Muscle of back (tissue), 13 donors: ENCODE data around the gene PROCA1. TPM values are rescaled to one million over a fixed set of nuclear protein-coding genes. Genes with fewer than 3 reads are reported as not detected.

ENCODE experiments used
- DNase-seq, 3 donors: peaks; one replicate each; pipeline versions ENCODE4 v3.0.0 to v3.0.0-alpha.2; 2013
- long read RNA-seq, 9 donors: transcript quantifications; one replicate each; lab custom pipeline, GENCODE V29; 2026
- polyA plus RNA-seq, 10 donors: library from polyadenylated mRNA; unstranded; fragments of 120-200 nt; gene quantifications; one replicate each; pipeline ENCODE4 v1.2.1, GENCODE V29; 2013; ENCODE audit not compliant: insufficient read length in 10 of 10

PROCA1 gene, protein sequence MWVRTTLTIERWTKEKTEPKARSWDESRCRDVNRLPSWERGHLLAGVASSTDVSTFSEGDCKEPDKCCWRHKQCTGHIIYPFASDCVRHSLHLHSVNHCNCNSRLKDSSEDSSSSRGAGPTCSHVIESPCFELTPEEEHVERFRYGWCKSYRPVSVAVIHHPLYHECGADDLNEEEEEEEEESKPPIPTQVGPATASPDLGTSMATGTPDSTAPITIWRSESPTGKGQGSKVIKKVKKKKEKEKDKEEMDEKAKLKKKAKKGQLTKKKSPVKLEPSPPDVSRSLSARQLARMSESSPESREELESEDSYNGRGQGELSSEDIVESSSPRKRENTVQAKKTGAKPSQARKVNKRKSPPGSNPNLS
- 1 to 10 TPM; 1.7 to 5.3 (median 2.6) TPM for polyA plus RNA-seq
- long read RNA-seq, donor 1, partial matches to known transcripts: 0 of 1 reads
- long read RNA-seq, donor 1, other reads (novel, unspliced or antisense): 0 of 1 reads
- long read RNA-seq, donor 2: 0 reads
- long read RNA-seq, donor 3: 0 reads
- long read RNA-seq, donor 4, partial matches to known transcripts: 3,807 of 4,020 reads
- long read RNA-seq, donor 4, other reads (novel, unspliced or antisense): 213 of 4,020 reads
- long read RNA-seq, donor 5: 0 reads
- long read RNA-seq, donor 6, partial matches to known transcripts: 5,024 of 5,302 reads
- long read RNA-seq, donor 6, other reads (novel, unspliced or antisense): 278 of 5,302 reads
- long read RNA-seq, donor 7, partial matches to known transcripts: 3,205 of 3,357 reads
- long read RNA-seq, donor 7, other reads (novel, unspliced or antisense): 152 of 3,357 reads
- long read RNA-seq, donor 8, partial matches to known transcripts: 2,857 of 3,003 reads
- long read RNA-seq, donor 8, other reads (novel, unspliced or antisense): 146 of 3,003 reads
- long read RNA-seq, donor 9: 0 reads

DNA sequence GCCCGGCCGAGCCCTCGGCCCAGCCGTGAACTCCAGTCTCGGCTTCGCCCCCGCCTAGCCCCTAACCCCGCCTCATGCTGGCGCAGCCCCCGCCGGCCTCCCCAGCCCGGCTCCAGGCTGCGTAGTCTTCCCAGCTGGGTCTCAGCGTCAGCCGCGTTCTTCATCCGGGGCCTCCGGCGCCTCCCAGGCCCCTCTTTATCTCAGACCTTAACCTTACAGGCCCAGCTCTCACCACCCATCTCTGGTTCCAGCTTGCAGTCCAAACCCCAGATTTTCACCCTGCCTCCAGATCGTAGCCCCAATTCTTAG is at the start of gene PROCA1:
Gene PROCA1 (minus strand): TSS at position 166 of the 309 bp plus-strand sequence. CDS start 228 bp downstream, outside the sequence.
- no peak for DNase-seq

DNA sequence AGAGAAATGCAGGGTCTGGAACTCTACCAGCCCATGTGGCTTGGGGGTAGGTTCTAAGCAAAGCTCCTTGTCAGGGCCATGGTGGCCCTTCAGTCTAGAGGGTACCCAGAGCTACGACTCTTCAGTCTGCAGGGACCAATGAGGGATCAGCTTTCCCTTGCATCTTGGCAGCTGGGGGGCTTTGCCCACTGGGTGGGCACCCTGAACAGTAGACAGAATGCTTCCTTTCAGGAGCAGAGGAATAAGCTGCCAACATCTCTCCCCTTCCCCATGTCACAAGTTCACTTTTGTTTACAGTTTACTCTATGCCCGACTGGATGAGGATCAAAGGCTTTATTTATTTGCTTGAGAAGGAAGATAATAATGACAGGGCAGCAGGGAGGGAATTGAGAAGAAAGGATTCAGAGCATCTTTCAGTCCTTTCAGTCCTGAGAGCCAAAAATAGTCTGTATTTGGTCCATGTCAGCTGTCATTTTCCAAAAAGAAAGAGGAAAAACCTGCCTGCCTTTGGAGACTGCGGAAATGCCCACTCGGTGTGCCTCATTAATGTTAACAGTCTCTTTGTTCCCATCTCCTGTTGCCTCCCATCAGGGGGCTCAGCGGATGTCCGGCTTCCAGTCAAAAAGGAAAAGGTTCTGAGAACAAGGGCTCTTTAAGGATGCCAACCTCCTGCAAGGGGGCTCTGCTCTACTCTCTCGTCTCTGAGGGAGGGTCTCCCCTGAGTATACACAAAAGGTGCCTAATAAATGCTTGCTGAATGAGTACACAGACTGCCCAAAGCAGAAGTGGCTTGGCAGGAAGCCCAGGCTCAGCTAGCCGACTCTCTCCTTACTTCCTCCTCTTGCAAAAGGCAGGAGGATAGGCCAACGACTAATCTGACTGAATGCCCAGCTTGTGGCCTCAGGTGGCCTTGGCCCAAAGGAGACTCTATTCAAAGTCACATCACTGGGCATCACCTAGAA is 49.2 kb upstream of the PROCA1 start:
- DNase-seq: no peak

DNA sequence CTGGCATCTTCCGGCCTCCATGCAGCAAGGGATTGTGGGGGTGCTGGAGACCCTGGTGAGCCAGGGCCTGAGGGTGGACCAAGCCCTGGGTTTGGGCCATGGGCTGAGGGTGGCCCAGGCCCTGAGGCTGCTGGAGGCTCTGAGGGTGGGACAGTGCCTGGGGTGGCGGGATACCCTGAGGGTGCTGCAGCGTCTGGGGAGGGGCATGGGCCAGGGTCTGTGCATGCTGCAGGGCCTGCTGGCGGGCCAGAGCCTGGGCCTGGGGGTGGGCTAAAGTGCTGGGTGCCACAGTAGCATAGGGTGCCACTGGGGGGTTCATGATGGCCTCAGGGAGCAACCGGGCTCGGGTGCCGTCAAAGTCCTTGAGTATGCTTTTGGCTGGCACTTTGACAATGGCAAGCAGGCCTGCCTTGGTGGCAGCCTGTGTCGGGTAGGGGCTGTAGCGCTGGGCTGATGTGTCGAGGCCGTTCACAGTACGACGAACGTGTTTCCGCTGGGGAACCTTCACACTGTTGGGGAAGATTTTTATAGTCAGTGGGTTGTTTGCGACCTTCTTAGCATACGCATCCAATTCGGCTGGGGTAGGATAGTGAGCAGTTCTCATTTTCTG is 47.7 kb upstream of the PROCA1 start:
- DNase-seq: no peak

DNA sequence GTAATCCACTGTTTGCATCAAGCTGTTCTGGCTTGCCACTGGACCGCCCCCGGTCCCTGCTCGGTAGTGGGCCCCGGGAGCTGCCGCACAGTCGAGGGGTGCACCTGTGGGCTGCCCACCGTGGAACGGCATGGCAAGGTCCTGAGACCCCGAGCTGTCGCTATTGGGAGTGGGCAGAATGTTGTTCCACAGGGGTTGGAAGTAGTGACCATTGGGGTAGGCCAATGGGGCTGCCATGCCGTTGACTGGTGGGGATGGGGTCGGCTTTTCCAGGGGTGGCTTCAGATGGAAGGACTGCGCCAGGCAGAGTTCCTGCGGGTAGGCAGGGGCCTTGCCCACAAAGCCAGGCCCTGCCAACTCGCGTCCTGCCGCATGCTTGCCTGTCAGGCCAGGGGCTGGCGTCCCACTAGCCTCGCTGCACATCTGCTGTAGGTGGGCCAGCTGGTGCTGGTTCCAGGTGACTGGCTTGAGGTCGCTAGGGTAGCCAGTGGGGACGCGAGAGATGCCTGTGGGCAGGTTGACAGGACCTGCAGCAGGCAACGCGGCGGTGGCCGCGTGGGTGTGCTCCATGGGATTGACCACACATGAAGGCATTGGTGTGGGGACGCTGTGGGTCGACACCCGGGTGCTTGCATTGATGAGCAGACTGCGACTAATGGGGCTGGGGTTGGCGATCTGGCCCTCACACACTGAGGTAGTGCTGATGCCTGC is 46.9 kb upstream of the PROCA1 start:
- DNase-seq: no peak

DNA sequence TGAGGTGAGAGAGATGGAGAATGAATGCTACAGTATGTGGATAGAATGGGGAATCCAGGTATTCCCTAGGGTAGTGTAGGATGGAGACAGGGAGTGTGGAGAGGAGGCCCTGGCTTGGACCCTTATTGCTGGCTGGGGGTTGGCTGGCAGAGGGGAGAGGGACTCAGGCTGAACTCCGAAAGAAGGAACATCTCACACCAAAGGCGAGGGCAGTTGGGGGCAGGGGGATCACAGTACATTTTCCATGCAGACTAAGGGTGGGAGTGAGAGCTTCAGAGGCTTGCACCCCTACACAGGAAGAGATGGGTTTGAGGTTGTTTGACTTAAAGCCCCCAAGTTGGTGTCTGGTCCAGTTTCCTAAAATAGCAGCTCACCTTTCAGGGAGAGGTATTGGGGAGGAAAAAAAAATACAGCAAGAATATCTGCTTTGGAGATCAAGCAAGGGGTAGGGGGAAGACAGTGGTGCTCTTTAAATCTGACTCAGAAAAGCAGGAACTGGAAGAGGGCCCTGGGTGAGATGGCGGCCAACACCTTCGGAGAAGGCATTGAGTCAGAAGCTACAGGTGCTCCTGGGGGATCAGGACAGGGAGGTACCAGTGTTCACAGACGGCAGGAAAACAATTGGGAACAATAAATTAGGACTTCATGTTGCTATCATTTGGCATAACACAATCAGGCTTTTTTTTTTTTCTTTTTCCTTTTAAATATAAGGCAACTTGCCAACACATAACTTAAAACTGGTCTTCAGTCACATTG is 44.5 kb upstream of the PROCA1 start:
- DNase-seq: no peak

DNA sequence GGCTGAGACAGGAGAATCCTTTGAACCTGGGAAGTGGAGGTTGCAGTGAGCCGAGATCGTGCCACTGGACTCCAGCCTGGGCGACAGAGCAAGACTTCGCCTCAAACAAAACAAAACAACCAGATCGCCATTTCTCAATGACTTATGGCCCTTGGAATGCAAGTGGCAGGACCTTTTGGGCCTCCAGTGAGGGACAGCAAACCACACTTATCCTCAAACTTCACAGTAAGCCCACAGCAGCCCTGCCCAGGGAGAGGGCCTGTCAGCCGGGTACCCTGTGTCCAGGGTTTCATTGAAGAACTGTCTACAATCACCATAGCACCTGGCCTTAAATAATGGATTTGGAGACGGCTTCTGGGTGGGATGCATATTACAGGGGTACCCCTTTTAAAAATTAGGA is 43.8 kb upstream of the PROCA1 start:
- no peak for DNase-seq

DNA sequence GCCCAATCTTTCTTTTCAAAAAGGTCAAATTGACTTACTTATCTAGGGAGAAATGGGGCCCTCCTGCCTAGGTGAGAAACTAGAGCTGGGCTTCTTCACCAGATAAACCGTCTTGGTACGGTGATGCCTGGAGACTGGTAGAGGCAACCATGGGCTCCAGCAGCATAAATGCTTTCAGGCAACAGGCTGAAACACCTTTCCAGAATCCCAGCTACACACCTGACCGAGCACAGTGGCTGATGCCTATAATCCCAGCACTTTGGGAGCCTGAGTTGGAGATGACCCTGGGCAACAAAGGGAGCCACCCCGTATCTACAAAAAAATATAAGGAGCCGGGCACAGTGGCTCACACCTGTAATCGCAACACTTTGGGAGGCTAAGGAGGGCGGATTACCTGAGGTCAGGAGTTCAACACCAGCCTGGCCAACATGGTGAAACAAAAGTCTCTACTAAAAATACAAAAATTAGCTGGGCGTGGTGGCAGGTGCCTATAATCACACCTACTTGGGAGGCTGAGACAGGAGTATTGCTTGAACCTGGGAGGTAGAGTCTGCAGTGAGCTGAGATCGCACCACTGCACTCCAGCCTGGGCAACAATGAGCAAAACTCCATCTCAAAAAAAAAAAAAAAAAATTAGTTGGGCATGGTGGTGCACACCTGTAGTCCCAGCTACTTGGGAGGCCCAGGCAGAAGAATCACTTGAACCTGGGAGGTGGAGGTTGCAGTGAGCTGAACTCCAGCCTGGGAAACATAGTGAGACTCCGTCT is 40.1 kb upstream of the PROCA1 start:
- DNase-seq: no peak

DNA sequence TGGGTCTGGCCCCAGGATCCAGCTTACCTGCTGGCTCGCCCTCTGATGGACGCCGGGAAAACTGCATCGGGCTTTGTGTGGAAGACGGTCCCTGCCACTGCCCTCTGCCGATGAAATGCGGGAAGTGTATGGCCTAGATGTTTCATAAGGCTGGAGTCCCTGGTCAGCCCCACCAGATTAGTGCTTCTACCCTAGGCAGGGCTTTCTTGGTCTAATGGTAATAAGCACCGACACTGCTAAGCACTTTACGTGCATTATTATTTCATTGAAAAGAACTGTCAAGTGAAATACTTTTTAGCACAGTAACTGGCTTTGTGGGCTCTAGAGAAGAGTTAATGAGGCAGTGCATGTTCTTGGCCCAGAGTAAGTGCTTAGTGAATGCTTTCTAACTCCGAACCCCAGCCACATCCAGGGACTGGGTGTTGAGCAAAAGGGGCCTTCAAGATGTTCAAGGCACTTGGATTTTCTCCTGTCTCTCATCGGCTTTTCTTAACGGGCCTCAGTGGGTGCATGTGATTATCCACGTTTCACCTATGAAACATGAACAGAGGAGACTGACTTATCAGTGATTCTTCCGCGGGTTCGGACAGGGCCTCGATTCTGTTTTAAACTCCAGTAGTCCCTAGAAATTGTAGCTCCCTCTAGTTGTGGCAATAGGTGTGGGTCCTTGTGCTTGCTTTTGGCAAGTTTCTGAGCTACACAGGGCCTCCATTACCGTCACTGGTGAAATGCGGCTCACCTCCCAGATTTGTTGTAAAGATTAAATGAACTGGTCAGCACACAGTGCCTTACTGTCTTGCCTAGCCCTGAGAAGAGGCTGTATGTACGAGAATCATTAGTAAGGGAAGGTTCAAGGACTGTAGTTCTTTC is 38.7 kb upstream of the PROCA1 start:
- DNase-seq: peak; percentile 88 to 94 (median 91)

DNA sequence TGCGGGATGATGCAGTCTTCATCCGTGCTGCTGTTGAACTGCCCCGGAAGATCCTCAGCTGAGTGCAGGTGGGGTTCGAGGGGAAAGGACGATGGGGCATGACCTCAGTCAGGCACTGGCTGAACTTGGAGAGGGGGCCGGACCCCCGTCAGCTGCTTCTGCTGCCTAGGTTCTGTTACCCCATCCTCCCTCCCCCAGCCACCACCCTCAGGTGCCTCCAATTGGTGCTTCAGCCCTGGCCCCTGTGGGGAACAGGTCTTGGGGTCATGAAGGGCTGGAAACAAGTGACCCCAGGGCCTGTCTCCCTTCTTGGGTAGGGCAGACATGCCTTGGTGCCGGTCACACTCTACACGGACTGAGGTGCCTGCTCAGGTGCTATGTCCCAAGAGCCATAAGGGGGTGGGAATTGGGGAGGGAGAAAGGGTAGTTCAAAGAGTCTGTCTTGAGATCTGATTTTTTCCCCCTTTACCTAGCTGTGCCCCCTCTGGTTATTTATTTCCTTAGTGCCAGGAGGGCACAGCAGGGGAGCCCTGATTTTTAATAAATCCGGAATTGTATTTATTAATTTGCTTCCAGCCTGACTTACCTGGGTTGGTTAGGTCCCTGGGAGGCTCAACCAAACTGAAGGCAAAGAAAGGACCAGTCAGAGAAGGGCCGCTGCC is 38.0 kb upstream of the PROCA1 start:
- no peak for DNase-seq

DNA sequence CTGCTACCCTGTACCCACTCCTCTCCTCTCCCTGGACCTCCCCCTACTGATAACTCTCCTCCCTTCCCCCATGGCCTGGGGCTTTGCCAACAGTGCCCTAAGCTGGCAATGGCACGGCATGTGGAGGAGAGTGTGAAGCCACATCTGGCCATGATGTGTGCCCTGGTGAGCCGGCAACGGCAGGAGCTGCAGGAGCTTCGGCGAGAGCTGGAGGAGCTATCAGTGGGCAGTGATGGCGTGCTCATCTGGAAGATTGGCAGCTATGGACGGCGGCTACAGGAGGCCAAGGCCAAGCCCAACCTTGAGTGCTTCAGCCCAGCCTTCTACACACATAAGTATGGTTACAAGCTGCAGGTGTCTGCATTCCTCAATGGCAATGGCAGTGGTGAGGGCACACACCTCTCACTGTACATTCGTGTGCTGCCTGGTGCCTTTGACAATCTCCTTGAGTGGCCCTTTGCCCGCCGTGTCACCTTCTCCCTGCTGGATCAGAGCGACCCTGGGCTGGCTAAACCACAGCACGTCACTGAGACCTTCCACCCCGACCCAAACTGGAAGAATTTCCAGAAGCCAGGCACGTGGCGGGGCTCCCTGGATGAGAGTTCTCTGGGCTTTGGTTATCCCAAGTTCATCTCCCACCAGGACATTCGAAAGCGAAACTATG is 37.3 kb upstream of the PROCA1 start:
- no peak for DNase-seq

DNA sequence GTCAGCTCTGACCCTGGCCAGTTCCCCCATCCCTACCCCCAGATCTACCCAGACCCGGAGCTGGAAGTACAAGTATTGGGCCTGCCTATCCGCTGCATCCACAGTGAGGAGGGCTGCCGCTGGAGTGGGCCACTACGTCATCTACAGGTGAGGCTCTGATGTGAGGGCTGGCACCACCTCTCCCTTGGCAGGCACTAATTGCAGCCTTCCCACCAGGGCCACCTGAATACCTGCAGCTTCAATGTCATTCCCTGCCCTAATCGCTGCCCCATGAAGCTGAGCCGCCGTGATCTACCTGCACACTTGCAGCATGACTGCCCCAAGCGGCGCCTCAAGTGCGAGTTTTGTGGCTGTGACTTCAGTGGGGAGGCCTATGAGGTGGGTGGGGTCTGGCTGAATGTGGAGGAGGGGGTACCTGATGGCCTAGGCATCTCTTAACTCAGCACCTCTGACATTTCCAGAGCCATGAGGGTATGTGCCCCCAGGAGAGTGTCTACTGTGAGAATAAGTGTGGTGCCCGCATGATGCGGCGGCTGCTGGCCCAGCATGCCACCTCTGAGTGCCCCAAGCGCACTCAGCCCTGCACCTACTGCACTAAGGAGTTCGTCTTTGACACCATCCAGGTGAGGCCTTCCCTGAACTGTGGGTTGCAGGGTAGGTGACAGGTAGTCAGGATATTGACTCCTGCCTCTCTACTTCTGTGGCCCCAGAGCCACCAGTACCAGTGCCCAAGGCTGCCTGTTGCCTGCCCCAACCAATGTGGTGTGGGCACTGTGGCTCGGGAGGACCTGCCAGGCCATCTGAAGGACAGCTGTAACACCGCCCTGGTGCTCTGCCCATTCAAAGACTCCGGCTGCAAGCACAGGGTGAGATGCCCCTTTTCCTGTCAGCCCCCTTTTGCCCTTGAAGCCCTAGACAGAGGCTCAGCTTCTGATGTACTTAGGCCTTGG is 36.4 kb upstream of the PROCA1 start:
- DNase-seq: no peak

DNA sequence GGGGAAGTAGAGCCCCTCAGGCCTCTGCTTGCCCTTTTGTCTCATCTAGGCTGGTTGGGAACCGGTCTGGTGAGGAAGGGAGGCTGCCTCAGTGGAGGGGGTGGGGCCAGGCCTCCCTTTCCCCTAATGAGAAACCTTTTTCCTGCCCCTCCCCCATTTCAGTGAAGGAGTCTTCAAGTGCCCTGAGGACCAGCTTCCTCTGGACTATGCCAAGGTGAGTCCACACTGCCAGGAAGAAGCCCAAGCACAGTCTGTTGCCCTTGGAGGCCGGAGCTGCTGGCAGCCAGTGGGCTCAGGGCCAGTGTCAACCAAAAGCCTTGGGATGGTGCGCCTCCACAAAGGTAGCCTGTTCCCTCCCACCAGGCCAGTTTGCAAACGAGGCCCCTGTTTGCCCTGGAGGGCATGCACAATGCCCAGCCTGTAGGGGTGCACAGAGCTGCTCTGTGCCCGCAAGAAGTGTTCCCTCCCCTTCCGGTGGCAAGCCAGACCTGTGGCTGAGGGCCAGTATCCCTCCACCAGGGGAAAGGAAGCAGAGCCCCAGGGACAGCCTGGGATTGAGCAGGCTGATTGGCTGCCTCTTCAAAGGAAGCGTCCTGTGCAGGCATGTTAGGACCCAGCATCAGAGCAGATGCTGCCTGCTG is 35.5 kb upstream of the PROCA1 start:
- DNase-seq: no peak

DNA sequence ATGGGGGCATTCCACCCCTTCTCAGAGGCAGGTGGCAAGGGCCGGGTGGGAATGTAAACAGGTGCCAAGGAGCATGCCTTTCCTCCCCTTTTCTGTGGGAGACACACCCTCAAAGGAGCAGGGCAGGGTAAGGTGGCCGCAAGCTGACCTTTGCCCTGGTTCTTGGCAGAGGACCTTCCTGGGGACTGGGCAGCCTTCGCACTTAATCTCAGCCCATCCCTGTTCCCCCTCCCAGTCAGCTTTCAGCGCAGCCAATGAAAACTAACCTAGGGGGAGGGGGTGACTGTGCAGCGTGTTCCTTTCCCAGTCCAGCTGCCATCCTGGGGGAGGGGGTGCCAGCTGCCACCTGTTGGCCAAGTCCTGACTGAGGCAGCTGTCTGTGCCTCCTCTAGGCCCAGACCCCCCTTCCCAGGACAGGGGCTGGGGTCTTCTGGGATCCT is 34.9 kb upstream of the PROCA1 start:
- DNase-seq: peak in 2 of 3 donors; percentile 59 to 77

DNA sequence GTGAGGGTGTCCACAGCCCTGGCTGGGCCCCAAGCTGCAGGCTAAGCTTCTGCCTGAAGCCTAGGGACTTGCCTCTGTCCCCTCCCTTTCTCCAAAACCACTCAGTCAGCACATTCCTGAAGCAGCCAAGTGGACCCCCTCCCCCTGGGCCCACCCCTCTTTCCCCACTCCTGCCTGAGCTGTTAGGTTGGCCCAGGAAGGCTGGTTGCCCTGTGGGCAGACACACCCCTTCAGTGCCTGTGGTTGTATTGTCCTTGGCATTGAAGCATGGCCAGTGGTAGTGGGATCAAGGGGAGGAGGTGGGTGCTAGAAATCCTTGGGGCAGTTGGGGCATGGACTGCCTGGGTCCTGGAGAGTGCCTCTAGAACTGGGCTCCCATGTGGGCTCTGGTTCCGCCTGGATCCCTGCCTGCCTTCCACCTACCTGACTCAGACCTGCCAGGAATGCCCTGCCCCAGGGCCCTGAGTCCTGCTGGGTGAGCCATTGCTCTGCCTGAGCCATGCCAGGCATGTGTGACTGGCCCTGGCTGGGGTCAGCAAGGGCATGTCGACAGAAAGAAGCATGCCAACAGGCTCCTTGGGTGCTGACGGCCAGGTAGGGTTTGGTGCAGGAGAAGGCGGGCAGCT is 34.2 kb upstream of the PROCA1 start:
- peak in 1 of 3 donors; percentile 31 for DNase-seq
